ENCODE measurements around the gene ANKRD18A. TPM values are rescaled to one million over a fixed set of nuclear protein-coding genes. Genes with fewer than 3 reads are reported as not detected.

Gene ANKRD18A
- total and polyA plus RNA-seq, 2 experiments from 2014 or later: 3.7 to 5.0 TPM

DNA sequence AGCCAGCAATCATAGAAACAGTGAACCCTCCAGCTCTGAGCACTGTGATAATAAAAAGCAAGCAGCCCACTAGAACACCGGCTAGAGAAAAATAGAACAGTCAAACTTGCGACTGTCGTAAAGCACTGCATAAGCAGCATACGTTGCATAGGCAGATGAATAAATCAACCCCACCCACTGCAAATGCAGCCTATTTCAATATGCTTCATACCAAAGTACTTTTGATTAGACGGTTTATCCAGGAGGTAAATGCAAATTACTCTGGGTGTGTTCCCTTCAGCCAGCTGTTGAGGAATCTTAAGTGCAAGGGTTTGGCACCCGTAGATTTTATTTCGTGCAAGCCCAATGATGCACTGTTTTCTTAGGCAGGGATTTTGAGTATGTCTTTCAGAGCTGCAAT is 32.1 kb upstream of the ANKRD18A start:
- no peak for DNase-seq (ENCODE audit: low read depth in 1 of 2, low spot score in 1 of 2)
- peaks cover 19% of the 10 kb centered on the region for H3K27me3 ChIP-seq
- TF ChIP-seq, protein P1, sequence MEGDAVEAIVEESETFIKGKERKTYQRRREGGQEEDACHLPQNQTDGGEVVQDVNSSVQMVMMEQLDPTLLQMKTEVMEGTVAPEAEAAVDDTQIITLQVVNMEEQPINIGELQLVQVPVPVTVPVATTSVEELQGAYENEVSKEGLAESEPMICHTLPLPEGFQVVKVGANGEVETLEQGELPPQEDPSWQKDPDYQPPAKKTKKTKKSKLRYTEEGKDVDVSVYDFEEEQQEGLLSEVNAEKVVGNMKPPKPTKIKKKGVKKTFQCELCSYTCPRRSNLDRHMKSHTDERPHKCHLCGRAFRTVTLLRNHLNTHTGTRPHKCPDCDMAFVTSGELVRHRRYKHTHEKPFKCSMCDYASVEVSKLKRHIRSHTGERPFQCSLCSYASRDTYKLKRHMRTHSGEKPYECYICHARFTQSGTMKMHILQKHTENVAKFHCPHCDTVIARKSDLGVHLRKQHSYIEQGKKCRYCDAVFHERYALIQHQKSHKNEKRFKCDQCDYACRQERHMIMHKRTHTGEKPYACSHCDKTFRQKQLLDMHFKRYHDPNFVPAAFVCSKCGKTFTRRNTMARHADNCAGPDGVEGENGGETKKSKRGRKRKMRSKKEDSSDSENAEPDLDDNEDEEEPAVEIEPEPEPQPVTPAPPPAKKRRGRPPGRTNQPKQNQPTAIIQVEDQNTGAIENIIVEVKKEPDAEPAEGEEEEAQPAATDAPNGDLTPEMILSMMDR (IDR thresholded peaks at IDR 0.05; ENCODE audit: low read depth, low read length): no peak
- H3K4me3 ChIP-seq: no peak overlapping the region
- H3K9me3 ChIP-seq (ENCODE audit: low read depth): no peaks in the 10 kb centered on the region
- no peak overlapping the region for H3K27ac ChIP-seq
- no peaks in the 10 kb centered on the region for H3K36me3 ChIP-seq
- H3K4me1 ChIP-seq (ENCODE audit: low read depth): peaks cover 19% of the 10 kb centered on the region

DNA sequence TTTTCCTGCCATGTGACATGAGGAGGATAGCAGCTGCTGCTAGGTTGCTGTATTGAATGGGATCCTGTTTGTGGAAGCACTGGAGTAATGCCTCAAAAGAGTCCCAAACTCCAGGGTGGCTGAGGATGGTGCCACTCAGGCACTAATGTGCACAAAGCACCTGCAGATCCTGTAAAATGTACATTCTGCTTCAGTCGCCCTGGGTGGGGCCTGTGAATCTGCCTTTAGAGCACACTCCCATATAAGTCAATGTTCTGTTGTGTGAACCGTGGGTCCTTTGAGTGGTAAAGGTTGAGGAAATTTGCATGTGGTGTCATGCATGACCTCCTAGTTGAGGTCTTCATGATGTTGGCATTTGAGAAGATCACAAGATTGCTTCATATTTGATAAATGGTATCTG is 31.6 kb upstream of the ANKRD18A start:
- peaks cover 19% of the 10 kb centered on the region for H3K4me1 ChIP-seq (ENCODE audit: low read depth)
- no peak for DNase-seq (ENCODE audit: low read depth in 1 of 2, low spot score in 1 of 2)
- peak overlapping the region; percentile 44 for H3K27ac ChIP-seq
- TF ChIP-seq, protein P1 (IDR thresholded peaks at IDR 0.05; ENCODE audit: low read depth, low read length): no peak
- H3K9me3 ChIP-seq (ENCODE audit: low read depth): no peaks in the 10 kb centered on the region
- H3K4me3 ChIP-seq: no peak overlapping the region
- no peaks in the 10 kb centered on the region for H3K36me3 ChIP-seq
- peaks cover 18% of the 10 kb centered on the region for H3K27me3 ChIP-seq

DNA sequence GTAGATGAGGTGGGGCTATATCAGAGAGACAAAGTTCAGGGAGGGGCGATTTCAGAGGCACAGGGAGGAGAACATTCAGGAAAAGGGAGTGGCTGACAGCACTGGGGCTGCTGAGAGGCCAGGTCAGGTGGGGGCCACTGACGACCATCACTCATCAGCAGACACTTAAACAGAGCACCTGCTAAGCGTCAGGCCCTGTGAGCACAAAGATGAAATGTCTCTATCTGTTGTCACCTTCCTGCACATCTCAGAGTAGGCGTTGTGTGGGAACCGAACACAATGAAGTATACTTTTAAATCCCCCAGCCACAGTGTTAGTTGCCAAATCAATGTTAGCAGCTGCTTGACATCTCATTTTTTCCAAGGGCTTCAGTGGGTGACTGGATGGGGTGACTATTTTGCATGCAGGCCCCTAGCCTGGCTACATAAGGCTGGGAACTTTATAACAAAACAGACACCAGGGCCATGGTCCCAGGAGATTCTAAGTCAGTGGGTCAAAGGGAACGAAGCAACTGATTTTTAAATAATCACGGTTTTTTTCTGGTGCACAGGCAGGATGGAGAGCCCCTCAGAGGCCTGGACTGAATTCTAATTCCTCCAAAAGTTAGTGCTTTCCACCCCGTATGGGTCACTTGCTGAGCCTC is 31.1 kb upstream of the ANKRD18A start:
- no peaks in the 10 kb centered on the region for H3K36me3 ChIP-seq
- H3K4me3 ChIP-seq: no peak overlapping the region
- peaks cover 19% of the 10 kb centered on the region for H3K4me1 ChIP-seq (ENCODE audit: low read depth)
- DNase-seq (ENCODE audit: low read depth in 1 of 2, low spot score in 1 of 2): peak in 1 of 2 donors; percentile 64
- TF ChIP-seq, protein P1 (IDR thresholded peaks at IDR 0.05; ENCODE audit: low read depth, low read length): no peak
- H3K27me3 ChIP-seq: peaks cover 14% of the 10 kb centered on the region
- no peaks in the 10 kb centered on the region for H3K9me3 ChIP-seq (ENCODE audit: low read depth)
- peak overlapping the region; percentile 44 for H3K27ac ChIP-seq

DNA sequence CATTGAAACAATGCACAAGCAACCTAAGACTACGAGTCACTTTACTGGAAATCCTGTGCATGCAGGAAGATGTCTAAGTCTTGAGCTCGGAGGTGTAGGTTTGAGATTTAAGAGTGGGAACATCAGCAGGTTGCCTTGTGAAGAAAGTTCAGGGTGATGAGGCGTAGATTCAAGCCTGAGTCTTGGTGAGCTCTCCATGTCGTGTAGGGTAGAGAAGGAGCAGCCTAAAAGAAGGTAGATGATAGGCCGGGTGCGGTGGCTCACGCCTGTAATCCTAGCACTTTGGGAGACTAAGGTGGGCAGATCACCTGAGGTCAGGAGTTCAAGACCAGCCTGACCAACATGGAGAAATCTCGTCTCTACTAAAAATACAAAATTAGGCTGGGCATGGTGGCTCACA is 30.2 kb upstream of the ANKRD18A start:
- no peaks in the 10 kb centered on the region for H3K9me3 ChIP-seq (ENCODE audit: low read depth)
- TF ChIP-seq, protein P1 (IDR thresholded peaks at IDR 0.05; ENCODE audit: low read depth, low read length): no peak
- H3K4me3 ChIP-seq: no peak overlapping the region
- H3K36me3 ChIP-seq: no peaks in the 10 kb centered on the region
- H3K27ac ChIP-seq: no peak overlapping the region
- H3K4me1 ChIP-seq (ENCODE audit: low read depth): peaks cover 19% of the 10 kb centered on the region
- H3K27me3 ChIP-seq: peaks cover 5% of the 10 kb centered on the region
- DNase-seq (ENCODE audit: low read depth in 1 of 2, low spot score in 1 of 2): no peak

DNA sequence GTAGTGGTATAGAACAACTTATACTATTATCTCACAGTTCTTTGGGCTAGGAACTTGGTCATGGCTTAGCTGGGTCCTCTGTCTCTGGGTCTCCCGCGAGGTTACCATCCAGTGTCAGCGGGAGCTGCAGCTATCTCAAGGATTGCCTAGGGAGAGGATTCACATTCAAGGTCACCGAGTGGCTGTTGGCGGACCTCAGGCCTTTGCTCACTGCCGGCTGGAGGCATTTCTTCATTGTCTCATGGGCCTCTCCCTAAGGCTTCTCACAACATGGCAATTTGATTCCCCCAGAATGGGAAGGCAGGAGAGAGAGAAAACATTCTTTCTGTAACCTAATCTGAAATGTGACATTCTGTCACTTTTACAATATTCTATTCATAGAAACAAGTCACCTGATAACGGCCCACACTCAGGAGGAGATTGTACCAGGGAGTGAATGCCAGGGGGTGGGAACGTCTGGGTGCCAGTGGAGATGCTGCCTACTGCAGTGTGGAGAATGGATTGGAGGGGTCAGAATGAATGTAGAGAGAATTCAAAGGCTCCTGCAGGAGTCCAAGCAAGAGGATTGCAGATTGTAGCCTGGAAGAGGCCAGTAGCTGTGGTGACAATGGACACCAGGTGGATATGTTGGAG is 29.5 kb upstream of the ANKRD18A start:
- no peaks in the 10 kb centered on the region for H3K27me3 ChIP-seq
- no peaks in the 10 kb centered on the region for H3K36me3 ChIP-seq
- no peak overlapping the region for H3K27ac ChIP-seq
- no peak overlapping the region for H3K4me3 ChIP-seq
- H3K4me1 ChIP-seq (ENCODE audit: low read depth): peaks cover 19% of the 10 kb centered on the region
- no peak for DNase-seq (ENCODE audit: low read depth in 1 of 2, low spot score in 1 of 2)
- H3K9me3 ChIP-seq (ENCODE audit: low read depth): no peaks in the 10 kb centered on the region
- TF ChIP-seq, protein P1 (IDR thresholded peaks at IDR 0.05; ENCODE audit: low read depth, low read length): no peak

All from cardiac muscle cell (in vitro differentiated cells and primary cell).